HepG2 (cell line): ENCODE measurements around the gene MRPL51. TPM values are rescaled to one million over a fixed set of nuclear protein-coding genes. Genes with fewer than 3 reads are reported as not detected.

Experiments used
- CAMTA2 ChIP-seq: sonication (generic); formaldehyde crosslinking; IDR thresholded peaks from 2 replicates; pipeline ENCODE4 v1.4.0; 2020; ENCODE audit warnings: mild to moderate bottlenecking, missing genetic modification reagents, borderline replicate concordance
- CENPX ChIP-seq: sonication (generic); formaldehyde crosslinking; IDR thresholded peaks from 2 replicates; pipeline ENCODE4 v1.9.0; 2021; ENCODE audit warnings: mild to moderate bottlenecking, missing genetic modification reagents, moderate library complexity
- EEA1 ChIP-seq: sonication (generic); formaldehyde crosslinking; IDR thresholded peaks from 2 replicates; pipeline ENCODE4 v1.5.1; 2020; ENCODE audit warnings: mild to moderate bottlenecking, missing genetic modification reagents, borderline replicate concordance
- FOXA3 ChIP-seq: IDR thresholded peaks from 2 replicates; pipeline ENCODE4 v1.6.1; 2016; ENCODE audit warnings: missing genetic modification reagents, missing compliant biosample characterization
- HNF4G ChIP-seq, 2 experiments: sonication (generic) in 1 of 2; formaldehyde crosslinking in 1 of 2; IDR thresholded peaks; 2 replicates each; pipeline versions ENCODE4 v1.4.0 to v1.6.1; 2011 to 2020; ENCODE audit warnings: borderline replicate concordance in 2 of 2, low read depth in 2 of 2, mild to moderate bottlenecking in 2 of 2, low read length in 1 of 2, missing genetic modification reagents in 1 of 2, moderate library complexity in 1 of 2
- HOXA3 ChIP-seq: sonication (generic); formaldehyde crosslinking; IDR thresholded peaks from 2 replicates; pipeline ENCODE4 v1.5.0; 2020; ENCODE audit warnings: missing genetic modification reagents
- JUN ChIP-seq: sonication (generic); formaldehyde crosslinking; IDR thresholded peaks from 2 replicates; pipeline ENCODE4 v1.4.0; 2020; ENCODE audit warnings: mild to moderate bottlenecking, missing genetic modification reagents
- KDM2A ChIP-seq: sonication (generic); formaldehyde crosslinking; IDR thresholded peaks from 2 replicates; pipeline ENCODE4 v1.4.0; 2020; ENCODE audit warnings: low read depth, missing genetic modification reagents, borderline replicate concordance
- MBNL3 ChIP-seq: fragments of 250-450 bp; sonication (Bioruptor Pico); conservative IDR thresholded peaks from 2 replicates; pipeline ENCODE4 v1.8.0; 2022; ENCODE audit warnings: mild to moderate bottlenecking, inconsistent platforms
- NFIB ChIP-seq: sonication (generic); formaldehyde crosslinking; IDR thresholded peaks from 2 replicates; pipeline ENCODE4 v1.9.0; 2021; ENCODE audit warnings: missing genetic modification reagents, mild to moderate bottlenecking, borderline replicate concordance
- NR3C1 ChIP-seq: sonication (generic); formaldehyde crosslinking; IDR thresholded peaks from 2 replicates; pipeline ENCODE4 v1.4.0; 2020; ENCODE audit warnings: missing genetic modification reagents
- RFXAP ChIP-seq: sonication (generic); formaldehyde crosslinking; IDR thresholded peaks from 2 replicates; pipeline ENCODE4 v1.4.0; 2020; ENCODE audit warnings: missing genetic modification reagents, borderline replicate concordance
- SALL1 ChIP-seq: sonication (generic); formaldehyde crosslinking; IDR thresholded peaks from 2 replicates; pipeline ENCODE4 v1.8.0; 2022; ENCODE audit warnings: mild to moderate bottlenecking, missing genetic modification reagents
- SATB2 ChIP-seq: sonication (generic); formaldehyde crosslinking; IDR thresholded peaks from 2 replicates; pipeline ENCODE4 v1.5.0; 2020; ENCODE audit warnings: missing genetic modification reagents
- SNAPC2 ChIP-seq: sonication (generic); formaldehyde crosslinking; IDR thresholded peaks from 2 replicates; pipeline ENCODE4 v1.8.1; 2022; ENCODE audit warnings: mild to moderate bottlenecking, missing genetic modification reagents
- ZNF101 ChIP-seq: sonication (generic); formaldehyde crosslinking; IDR thresholded peaks from 2 replicates; pipeline ENCODE4 v1.4.0; 2020; ENCODE audit warnings: mild to moderate bottlenecking, low read depth, missing genetic modification reagents, borderline replicate concordance
- ZNF256 ChIP-seq: sonication (generic); formaldehyde crosslinking; conservative IDR thresholded peaks from 2 replicates; pipeline ENCODE4 v1.4.0; 2020; ENCODE audit warnings: missing genetic modification reagents
- ZNF589 ChIP-seq: sonication (generic); formaldehyde crosslinking; conservative IDR thresholded peaks from 2 replicates; pipeline ENCODE4 v1.8.0; 2022; ENCODE audit warnings: mild to moderate bottlenecking, moderate library complexity, missing genetic modification reagents
- polyA plus RNA-seq, 8 experiments: library from polyadenylated mRNA; depleted of rRNA in 3 of 8; stranded (reverse) in 7 of 8; unstranded in 1 of 8; fragments of >200 nt; fragmentation: Illumina TruSeq in 4 of 8; extraction: Trizol in 4 of 8; gene quantifications; 2 replicates each; pipeline versions ENCODE4 v1.2.1 to v1.2.3, GENCODE V29; 2011 to 2016; ENCODE audit warnings: low read depth in 4 of 8, missing spikeins in 1 of 8, mixed read lengths in 1 of 8; ENCODE audit not compliant: insufficient read depth in 1 of 8
- total RNA-seq, 5 experiments: library from RNA; depleted of rRNA; stranded (reverse); fragments of >200 nt; fragmentation: Illumina TruSeq; extraction: Trizol; gene quantifications; 2 replicates each; pipeline ENCODE4 v1.2.3, GENCODE V29; 2016; ENCODE audit warnings: low read depth in 1 of 5
- TF ChIP-seq, protein P1 (sequence below): sonication (generic); formaldehyde crosslinking; IDR thresholded peaks from 2 replicates; pipeline ENCODE4 v1.8.0; 2022; ENCODE audit warnings: mild to moderate bottlenecking, missing genetic modification reagents, borderline replicate concordance
- TF ChIP-seq, protein P2 (sequence below): sonication (generic); formaldehyde crosslinking; IDR thresholded peaks from 2 replicates; pipeline ENCODE4 v1.8.0; 2022; ENCODE audit warnings: missing genetic modification reagents, mild to moderate bottlenecking, moderate library complexity, borderline replicate concordance
- TF ChIP-seq, protein P3 (sequence below): sonication (generic); formaldehyde crosslinking; IDR thresholded peaks from 2 replicates; pipeline ENCODE4 v1.4.0; 2020; ENCODE audit warnings: missing genetic modification reagents; ENCODE audit errors: not compliant biosample characterization
- TF ChIP-seq, protein P4 (sequence below): sonication (generic); formaldehyde crosslinking; IDR thresholded peaks from 2 replicates; pipeline ENCODE4 v1.5.0; 2020; ENCODE audit warnings: missing genetic modification reagents

The MRPL51 gene
- total and polyA plus RNA-seq, 2 of the 13 experiments (the other 11 are each of a cell fraction or from before 2014, with no cell fraction given) = 64.8 to 278 TPM

- TF ChIP-seq, protein P1, sequence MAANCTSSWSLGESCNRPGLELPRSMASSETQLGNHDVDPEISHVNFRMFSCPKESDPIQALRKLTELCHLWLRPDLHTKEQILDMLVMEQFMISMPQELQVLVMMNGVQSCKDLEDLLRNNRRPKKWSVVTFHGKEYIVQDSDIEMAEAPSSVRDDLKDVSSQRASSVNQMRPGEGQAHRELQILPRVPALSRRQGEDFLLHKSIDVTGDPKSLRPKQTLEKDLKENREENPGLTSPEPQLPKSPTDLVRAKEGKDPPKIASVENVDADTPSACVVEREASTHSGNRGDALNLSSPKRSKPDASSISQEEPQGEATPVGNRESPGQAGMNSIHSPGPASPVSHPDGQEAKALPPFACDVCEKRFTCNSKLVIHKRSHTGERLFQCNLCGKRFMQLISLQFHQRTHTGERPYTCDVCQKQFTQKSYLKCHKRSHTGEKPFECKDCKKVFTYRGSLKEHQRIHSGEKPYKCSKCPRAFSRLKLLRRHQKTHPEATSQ (CRISPR knock-in tag) = peak; percentile 0; the same call in 1 of the 2 replicates
- TF ChIP-seq SATB2 = peak; percentile 43; the same call in 1 of the 2 replicates
- TF ChIP-seq HNF4G (IDR thresholded peaks at IDR 0.05; ENCODE audit: borderline replicate concordance, low read depth, low read length) = no peak
- TF ChIP-seq HNF4G (CRISPR knock-in tag; IDR thresholded peaks at IDR 0.05; ENCODE audit: borderline replicate concordance, low read depth) = no peak
- TF ChIP-seq, protein P2, sequence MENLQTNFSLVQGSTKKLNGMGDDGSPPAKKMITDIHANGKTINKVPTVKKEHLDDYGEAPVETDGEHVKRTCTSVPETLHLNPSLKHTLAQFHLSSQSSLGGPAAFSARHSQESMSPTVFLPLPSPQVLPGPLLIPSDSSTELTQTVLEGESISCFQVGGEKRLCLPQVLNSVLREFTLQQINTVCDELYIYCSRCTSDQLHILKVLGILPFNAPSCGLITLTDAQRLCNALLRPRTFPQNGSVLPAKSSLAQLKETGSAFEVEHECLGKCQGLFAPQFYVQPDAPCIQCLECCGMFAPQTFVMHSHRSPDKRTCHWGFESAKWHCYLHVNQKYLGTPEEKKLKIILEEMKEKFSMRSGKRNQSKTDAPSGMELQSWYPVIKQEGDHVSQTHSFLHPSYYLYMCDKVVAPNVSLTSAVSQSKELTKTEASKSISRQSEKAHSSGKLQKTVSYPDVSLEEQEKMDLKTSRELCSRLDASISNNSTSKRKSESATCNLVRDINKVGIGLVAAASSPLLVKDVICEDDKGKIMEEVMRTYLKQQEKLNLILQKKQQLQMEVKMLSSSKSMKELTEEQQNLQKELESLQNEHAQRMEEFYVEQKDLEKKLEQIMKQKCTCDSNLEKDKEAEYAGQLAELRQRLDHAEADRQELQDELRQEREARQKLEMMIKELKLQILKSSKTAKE = 0 out of 2 replicates have a peak, but pooled peaks have one; percentile 12
- TF ChIP-seq ZNF589 (CRISPR knock-in tag) = 0 out of 2 replicates have a peak, but pooled peaks have one; percentile 47
- TF ChIP-seq JUN = no peak
- no peak for TF ChIP-seq NR3C1 (CRISPR knock-in tag)
- TF ChIP-seq KDM2A = peak; percentile 38; the same call in 1 of the 2 replicates
- TF ChIP-seq ZNF101 (CRISPR knock-in tag) = no peak
- peak; percentile 79; the same call in 1 of the 2 replicates for TF ChIP-seq RFXAP (CRISPR knock-in tag)
- TF ChIP-seq, protein P3, sequence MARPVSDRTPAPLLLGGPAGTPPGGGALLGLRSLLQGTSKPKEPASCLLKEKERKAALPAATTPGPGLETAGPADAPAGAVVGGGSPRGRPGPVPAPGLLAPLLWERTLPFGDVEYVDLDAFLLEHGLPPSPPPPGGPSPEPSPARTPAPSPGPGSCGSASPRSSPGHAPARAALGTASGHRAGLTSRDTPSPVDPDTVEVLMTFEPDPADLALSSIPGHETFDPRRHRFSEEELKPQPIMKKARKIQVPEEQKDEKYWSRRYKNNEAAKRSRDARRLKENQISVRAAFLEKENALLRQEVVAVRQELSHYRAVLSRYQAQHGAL (CRISPR knock-in tag) = no peak
- TF ChIP-seq, protein P4, sequence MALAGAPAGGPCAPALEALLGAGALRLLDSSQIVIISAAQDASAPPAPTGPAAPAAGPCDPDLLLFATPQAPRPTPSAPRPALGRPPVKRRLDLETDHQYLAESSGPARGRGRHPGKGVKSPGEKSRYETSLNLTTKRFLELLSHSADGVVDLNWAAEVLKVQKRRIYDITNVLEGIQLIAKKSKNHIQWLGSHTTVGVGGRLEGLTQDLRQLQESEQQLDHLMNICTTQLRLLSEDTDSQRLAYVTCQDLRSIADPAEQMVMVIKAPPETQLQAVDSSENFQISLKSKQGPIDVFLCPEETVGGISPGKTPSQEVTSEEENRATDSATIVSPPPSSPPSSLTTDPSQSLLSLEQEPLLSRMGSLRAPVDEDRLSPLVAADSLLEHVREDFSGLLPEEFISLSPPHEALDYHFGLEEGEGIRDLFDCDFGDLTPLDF (CRISPR knock-in tag) = peak; percentile 99
- TF ChIP-seq ZNF256 = 0 out of 2 replicates have a peak, but pooled peaks have one; percentile 7
- TF ChIP-seq FOXA3 = no peak
- peak; percentile 77; the same call in 1 of the 2 replicates for TF ChIP-seq SNAPC2
- no peak for TF ChIP-seq CENPX (CRISPR knock-in tag)
- peak; percentile 58; the same call in 1 of the 2 replicates for TF ChIP-seq HOXA3
- no peak for TF ChIP-seq NFIB (CRISPR knock-in tag)
- TF ChIP-seq CAMTA2 (CRISPR knock-in tag) = no peak
- TF ChIP-seq SALL1 = no peak
- no peak for TF ChIP-seq EEA1 (CRISPR knock-in tag)
- TF ChIP-seq MBNL3 (CRISPR knock-in tag) = no peak
These were observed 615 bp upstream of the MRPL51 start, which contains the start of gene NCAPD2 (continued) for GRCh38 chr12:6493497-6494257.
